IMR-90 (cell line): ENCODE data around the gene AUTS2. TPM values are rescaled to one million over a fixed set of nuclear protein-coding genes. Genes with fewer than 3 reads are reported as not detected.

Source experiments
- ATAC-seq: fragments of 200-7000 bp; cut with Tn5 transposase; 2 replicates; pipeline ENCODE4 v1.9.1; 2020; ENCODE audit warnings: low read depth, mild to moderate bottlenecking, moderate library complexity
- BruUV-seq: library from RNA; stranded (reverse); fragments of 400-500 nt; replicated peaks from 2 replicates; lab custom pipeline; 2021; lab: Mats Ljungman, UMichigan
- CTCF ChIA-PET: fragments of 300-600 bp; formaldehyde crosslinking; extraction: SDS; loops from one replicate; lab custom pipeline; 2021; ENCODE audit warnings: antibody characterized with exemption; lab: Yijun Ruan, JAX
- POLR2A ChIA-PET: fragments of 300-600 bp; sonication (Branson Sonifier 250); formaldehyde crosslinking; loops from one replicate; lab custom pipeline; 2022; ENCODE audit warnings: antibody characterized with exemption; ENCODE audit not compliant: unreplicated experiment; lab: Charles Lee
- DNase-seq: peaks from one replicate; pipeline ENCODE4 v3.0.0; 2013
- H2AFZ ChIP-seq: replicated peaks from 2 replicates; pipeline ENCODE3; 2013; ENCODE audit warnings: low read length, mild to moderate bottlenecking; ENCODE audit not compliant: poor library complexity
- H2AK5ac ChIP-seq: 2 replicates; pipeline ENCODE4 v1.6.1; 2013; ENCODE audit warnings: low read depth, low read length, inconsistent platforms
- H2AK9ac ChIP-seq: replicated peaks from 2 replicates; pipeline ENCODE3; 2013; ENCODE audit warnings: mild to moderate bottlenecking, low read depth, low read length, moderate library complexity; ENCODE audit not compliant: poor library complexity
- H2BK120ac ChIP-seq: 2 replicates; pipeline ENCODE4 v1.6.1; 2013; ENCODE audit warnings: low read depth, low read length, inconsistent platforms
- H2BK15ac ChIP-seq: 3 replicates; pipeline ENCODE4 v1.6.1; 2013; ENCODE audit warnings: low read depth, low read length, inconsistent platforms
- H2BK20ac ChIP-seq: 2 replicates; pipeline ENCODE4 v1.6.1; 2013; ENCODE audit warnings: low read depth, mild to moderate bottlenecking, inconsistent platforms, low read length, moderate library complexity
- H2BK5ac ChIP-seq: 2 replicates; pipeline ENCODE4 v1.6.1; 2013; ENCODE audit warnings: mild to moderate bottlenecking, low read depth, low read length, inconsistent platforms; ENCODE audit not compliant: poor library complexity, severe bottlenecking
- H3K14ac ChIP-seq: replicated peaks from 2 replicates; pipeline ENCODE4 v1.6.1; 2013; ENCODE audit warnings: low read depth, low read length, inconsistent platforms
- H3K18ac ChIP-seq: 2 replicates; pipeline ENCODE4 v1.6.1; 2013; ENCODE audit warnings: low read depth, low read length, control low read depth
- H3K23ac ChIP-seq: 2 replicates; pipeline ENCODE4 v1.6.1; 2013; ENCODE audit warnings: low read depth, low read length, inconsistent platforms
- H3K27ac ChIP-seq: 2 replicates; pipeline ENCODE4 v1.5.1; 2013; ENCODE audit warnings: mild to moderate bottlenecking, control low read depth, low read length; ENCODE audit not compliant: insufficient read depth
- H3K27me3 ChIP-seq: 2 replicates; pipeline ENCODE4 v1.6.1; 2013; ENCODE audit warnings: low read length; ENCODE audit not compliant: control insufficient read depth, insufficient read depth
- H3K36me3 ChIP-seq: 2 replicates; pipeline ENCODE4 v1.6.1; 2013; ENCODE audit warnings: low read length, mixed read lengths; ENCODE audit not compliant: control insufficient read depth, insufficient read depth
- H3K4ac ChIP-seq: 2 replicates; pipeline ENCODE4 v1.6.1; 2013; ENCODE audit warnings: low read depth, low read length, inconsistent platforms
- H3K4me1 ChIP-seq: 2 replicates; pipeline ENCODE4 v1.6.1; 2013; ENCODE audit warnings: low read length, mixed read lengths; ENCODE audit not compliant: control insufficient read depth, insufficient read depth
- H3K4me2 ChIP-seq: 2 replicates; pipeline ENCODE4 v1.6.1; 2013; ENCODE audit warnings: low read depth, mild to moderate bottlenecking, control low read depth, low read length, moderate library complexity
- H3K4me3 ChIP-seq: 2 replicates; pipeline ENCODE4 v1.5.1; 2013; ENCODE audit warnings: low read depth, mild to moderate bottlenecking, control low read depth, low read length, moderate library complexity; ENCODE audit not compliant: insufficient read depth
- H3K56ac ChIP-seq: 2 replicates; pipeline ENCODE4 v1.6.1; 2013; ENCODE audit warnings: low read length, inconsistent platforms; ENCODE audit not compliant: insufficient read depth; ENCODE audit errors: extremely low read depth
- H3K79me1 ChIP-seq, 2 experiments: 2 replicates each; pipeline ENCODE4 v1.6.1; 2013; ENCODE audit warnings: low read length in 2 of 2, inconsistent platforms in 1 of 2, low read depth in 1 of 2
- H3K9ac ChIP-seq: 2 replicates; pipeline ENCODE4 v1.6.1; 2013; ENCODE audit warnings: low read depth, low read length, control low read depth
- H3K9me1 ChIP-seq: 2 replicates; pipeline ENCODE4 v1.6.1; 2013; ENCODE audit warnings: low read length, inconsistent platforms; ENCODE audit not compliant: insufficient read depth
- H3K9me3 ChIP-seq: 2 replicates; pipeline ENCODE4 v1.6.1; 2013; ENCODE audit warnings: low read length; ENCODE audit not compliant: control insufficient read depth, insufficient read depth
- H4K20me1 ChIP-seq: 2 replicates; pipeline ENCODE4 v1.6.1; 2013; ENCODE audit warnings: low read length, inconsistent platforms; ENCODE audit not compliant: insufficient read depth
- H4K5ac ChIP-seq: 2 replicates; pipeline ENCODE4 v1.6.1; 2013; ENCODE audit warnings: mild to moderate bottlenecking, low read depth, low read length, control low read depth
- H4K8ac ChIP-seq, 2 experiments: 2 replicates each; pipeline ENCODE4 v1.6.1; 2013; ENCODE audit warnings: low read depth in 2 of 2, low read length in 2 of 2, control low read depth in 1 of 2, inconsistent platforms in 1 of 2
- H4K91ac ChIP-seq: 2 replicates; pipeline ENCODE4 v1.6.1; 2013; ENCODE audit warnings: low read depth, low read length, inconsistent platforms; ENCODE audit not compliant: insufficient read depth
- MAFK ChIP-seq: IDR thresholded peaks from 2 replicates; pipeline ENCODE4 v1.6.1; 2012; ENCODE audit warnings: low read depth, low read length, improper control_type of control experiment
- WGBS, 2 experiments: methylation state at CpG; one replicate each; pipeline versions ENCODE4 v1.1.5 to v1.1.7; 2013; ENCODE audit warnings: missing lambda C conversion rate in 2 of 2; ENCODE audit not compliant: insufficient read length in 1 of 2; ENCODE audit errors: extremely low coverage in 2 of 2; 5-methylcytosine and 5-hydroxymethylcytosine counted together
- dilution Hi-C: fragments of 300-500 bp; cut with HindIII; formaldehyde crosslinking; loops from one replicate; pipeline ENCODE4 v1.14.3; 2018; ENCODE audit warnings: low sequenced_read_pairs; ENCODE audit not compliant: unreplicated experiment
- in situ Hi-C: fragments of 300-500 bp; cut with MboI; formaldehyde crosslinking; loops from 3 replicates; pipeline ENCODE4 v1.14.3; 2019; ENCODE audit warnings: low sequenced_read_pairs, inconsistent platforms, mixed read lengths
- intact Hi-C: fragments of 100-400 bp; cut with micrococcal nuclease; formaldehyde crosslinking; loops from 2 replicates; pipeline ENCODE4 v1.10.0; 2022
- polyA plus RNA-seq, 3 experiments: library from polyadenylated mRNA; depleted of rRNA; stranded (reverse); fragments of >200 nt; gene quantifications; 2 replicates each; pipeline ENCODE4 v1.2.3, GENCODE V29; 2012; ENCODE audit warnings: low replicate concordance in 1 of 3
- total RNA-seq: library from RNA; depleted of rRNA; stranded (reverse); fragments of >200 nt; gene quantifications from 2 replicates; pipeline ENCODE4 v1.2.3, GENCODE V29; 2012

Gene AUTS2
- total and polyA plus RNA-seq, 2 of the 4 experiments (the other 2 are of a cell fraction): 0.90 to 3.0 TPM

DNA sequence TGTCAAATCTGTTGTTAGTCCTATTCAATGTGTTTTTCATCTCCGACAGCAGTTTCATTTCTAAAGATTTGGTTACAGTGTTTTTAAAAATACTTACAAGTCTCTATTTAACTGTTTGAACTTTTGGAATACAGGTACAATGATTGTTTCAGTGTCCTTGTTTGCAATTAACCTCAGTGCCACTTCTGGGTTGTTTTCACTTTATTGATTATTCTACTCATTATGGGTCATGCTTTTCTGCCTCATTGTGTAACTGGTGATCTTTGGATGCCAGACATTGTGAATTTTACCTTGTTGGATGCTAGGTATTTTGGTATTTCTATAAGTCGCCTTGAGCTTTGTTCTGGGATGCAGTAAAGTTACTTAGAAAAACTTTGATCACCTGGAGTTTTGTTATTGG is 331.3 kb downstream of the AUTS2 start:
- Histone ChIP-seq H3K27me3 (no peaks in the 10 kb centered on the region), H2BK120ac (no peak overlapping the region), H4K5ac (no peak overlapping the region), H3K4me2 (no peak overlapping the region), H3K23ac (no peak overlapping the region), H2AK5ac (no peak overlapping the region), H3K9me1 (no peaks in the 10 kb centered on the region), H3K9ac (no peak overlapping the region), H4K91ac (no peak overlapping the region), H4K20me1 (no peaks in the 10 kb centered on the region), H3K4ac (no peak overlapping the region), H2BK5ac (no peak overlapping the region), H3K79me1 (no peaks in the 10 kb centered on the region), H2AFZ (no peak overlapping the region), H3K4me1 (no peaks in the 10 kb centered on the region), H4K8ac (no peak overlapping the region), H2BK20ac (no peak overlapping the region), H3K9me3 (peaks cover 2% of the 10 kb centered on the region; the same call in 1 of the 2 replicates), H3K27ac (no peak overlapping the region), H2AK9ac (no peak overlapping the region), H3K56ac (no peak overlapping the region), H3K14ac (no peak overlapping the region), H2BK15ac (no peak overlapping the region), H3K4me3 (no peak overlapping the region), H3K36me3 (no peaks in the 10 kb centered on the region), H3K18ac (no peak overlapping the region)
- no TSS peak for BruUV-seq
- no peak for DNase-seq
- ATAC-seq: no peak
- intact Hi-C loops (loop anchor here (5.0 kb wide), 1 partner anchor 768 kb away; no protein-coding TSS in a partner anchor), in situ Hi-C loops (no loop called here), dilution Hi-C loops (no loop called here)
- no peak for TF ChIP-seq MAFK
- WGBS, 2 experiments: no CpG with 5 or more reads among the region's 2 CpGs
- ChIA-PET POLR2A (no interaction called here), CTCF (interaction anchor here (0.5 kb wide), 1 partner anchor 382 kb away, joined by 3 read pairs; no protein-coding TSS in a partner anchor)
